WTC11 (cell line): Measurements from ENCODE around the gene RBM4. TPM values are rescaled to one million over a fixed set of nuclear protein-coding genes. Genes with fewer than 3 reads are reported as not detected.
A peak's percentile ranks its signal among the peaks of the same experiment; 100 is the strongest.

Experiments
- ATAC-seq: fragments of 200-7000 bp; cut with Tn5 transposase; 2 replicates; pipeline ENCODE4 v1.10.0; 2021; ENCODE audit warnings: mild to moderate bottlenecking, moderate library complexity
- CTCF ChIA-PET: fragments of 300-600 bp; sonication (Branson Sonifier 250); formaldehyde crosslinking; loops from one replicate; lab custom pipeline; 2021; ENCODE audit warnings: antibody characterized with exemption; lab: Charles Lee
- POLR2A ChIA-PET: fragments of 350-600 bp; sonication (Branson Sonifier 250); formaldehyde crosslinking; loops from one replicate; lab custom pipeline; 2021; ENCODE audit warnings: antibody characterized with exemption; lab: Charles Lee
- DNase-seq: peaks from one replicate; pipeline ENCODE4 v3.0.0; 2021; ENCODE audit warnings: low spot score
- H3K27ac Mint-ChIP-seq: 2 replicates; pipeline ENCODE4 v1.8.0; 2021; ENCODE audit warnings: mixed read lengths
- H3K27me3 Mint-ChIP-seq: 2 replicates; pipeline ENCODE4 v1.8.0; 2021; ENCODE audit warnings: low read depth, mild to moderate bottlenecking, moderate library complexity, mixed read lengths
- H3K36me3 Mint-ChIP-seq: 2 replicates; pipeline ENCODE4 v1.8.0; 2021; ENCODE audit warnings: mixed read lengths
- H3K4me1 Mint-ChIP-seq: 2 replicates; pipeline ENCODE4 v1.8.0; 2022; ENCODE audit warnings: mixed read lengths
- H3K4me3 Mint-ChIP-seq: 2 replicates; pipeline ENCODE4 v1.8.0; 2021; ENCODE audit warnings: mild to moderate bottlenecking, moderate library complexity, mixed read lengths
- H3K9me3 Mint-ChIP-seq: 2 replicates; pipeline ENCODE4 v1.8.0; 2021; ENCODE audit warnings: mixed read lengths
- CREM ChIP-seq: sonication (generic); formaldehyde crosslinking; IDR thresholded peaks from 2 replicates; pipeline ENCODE4 v1.8.1; 2022; ENCODE audit warnings: mild to moderate bottlenecking, missing genetic modification reagents, moderate library complexity
- ETV6 ChIP-seq: sonication (generic); formaldehyde crosslinking; IDR thresholded peaks from 2 replicates; pipeline ENCODE4 v1.8.1; 2022; ENCODE audit warnings: mild to moderate bottlenecking, missing genetic modification reagents
- FOXP1 ChIP-seq: sonication (generic); formaldehyde crosslinking; IDR thresholded peaks from 2 replicates; pipeline ENCODE4 v1.8.0; 2022; ENCODE audit warnings: missing genetic modification reagents, mild to moderate bottlenecking, moderate library complexity, borderline replicate concordance
- HMGA2 ChIP-seq: fragments of 250-450 bp; sonication (Bioruptor Pico); IDR thresholded peaks from 2 replicates; pipeline ENCODE4 v1.4.0; 2021; ENCODE audit warnings: mild to moderate bottlenecking, moderate library complexity
- HMGXB4 ChIP-seq: sonication (generic); formaldehyde crosslinking; IDR thresholded peaks from 2 replicates; pipeline ENCODE4 v1.8.1; 2023; ENCODE audit warnings: mild to moderate bottlenecking, moderate library complexity, missing genetic modification reagents
- NFE2L1 ChIP-seq: sonication (generic); formaldehyde crosslinking; IDR thresholded peaks from 2 replicates; pipeline ENCODE4 v1.8.1; 2023; ENCODE audit warnings: missing genetic modification reagents
- NR3C1 ChIP-seq: sonication (generic); formaldehyde crosslinking; conservative IDR thresholded peaks from 2 replicates; pipeline ENCODE4 v1.8.1; 2023; ENCODE audit warnings: low read depth, mild to moderate bottlenecking, missing genetic modification reagents
- TEAD1 ChIP-seq: sonication (generic); formaldehyde crosslinking; IDR thresholded peaks from 2 replicates; pipeline ENCODE4 v1.8.0; 2022; ENCODE audit warnings: mild to moderate bottlenecking, missing genetic modification reagents
- TP53 ChIP-seq: sonication (generic); formaldehyde crosslinking; IDR thresholded peaks from 2 replicates; pipeline ENCODE4 v1.8.1; 2023; ENCODE audit warnings: mild to moderate bottlenecking, missing genetic modification reagents
- ZNF232 ChIP-seq: sonication (generic); formaldehyde crosslinking; IDR thresholded peaks from 2 replicates; pipeline ENCODE4 v1.8.0; 2022; ENCODE audit warnings: mild to moderate bottlenecking, missing genetic modification reagents
- ZNF263 ChIP-seq: sonication (generic); formaldehyde crosslinking; IDR thresholded peaks from 2 replicates; pipeline ENCODE4 v1.8.1; 2022; ENCODE audit warnings: low read depth, mild to moderate bottlenecking, moderate library complexity, missing genetic modification reagents
- ZNF396 ChIP-seq: fragments of 250-450 bp; sonication (Bioruptor Pico); IDR thresholded peaks from 2 replicates; pipeline ENCODE4 v1.8.0; 2021; ENCODE audit warnings: mild to moderate bottlenecking, moderate library complexity, borderline replicate concordance
- ZNF512 ChIP-seq: sonication (generic); formaldehyde crosslinking; IDR thresholded peaks from 2 replicates; pipeline ENCODE4 v1.8.1; 2022; ENCODE audit warnings: missing genetic modification reagents, borderline replicate concordance
- ZNF671 ChIP-seq: fragments of 250-450 bp; sonication (Bioruptor Pico); IDR thresholded peaks from 2 replicates; pipeline ENCODE4 v1.8.0; 2021; ENCODE audit warnings: mild to moderate bottlenecking
- total RNA-seq: library from RNA; stranded (reverse); gene quantifications from 3 replicates; pipeline ENCODE4 v1.2.3, GENCODE V29; 2021
- TF ChIP-seq, protein P1 (sequence below): sonication (generic); formaldehyde crosslinking; IDR thresholded peaks from 2 replicates; pipeline ENCODE4 v1.8.0; 2022; ENCODE audit warnings: mild to moderate bottlenecking, missing genetic modification reagents
- TF ChIP-seq, protein P2 (sequence below): sonication (generic); formaldehyde crosslinking; IDR thresholded peaks from 2 replicates; pipeline ENCODE4 v1.8.1; 2022; ENCODE audit warnings: mild to moderate bottlenecking, moderate library complexity, missing genetic modification reagents
- TF ChIP-seq, protein P3 (sequence below): sonication (generic); formaldehyde crosslinking; IDR thresholded peaks from 2 replicates; pipeline ENCODE4 v1.8.0; 2022; ENCODE audit warnings: missing genetic modification reagents
- TF ChIP-seq, protein P4 (sequence below): sonication (generic); formaldehyde crosslinking; IDR thresholded peaks from 2 replicates; pipeline ENCODE4 v1.8.0; 2022; ENCODE audit warnings: mild to moderate bottlenecking, missing genetic modification reagents
- TF ChIP-seq, protein P5 (sequence below): sonication (generic); formaldehyde crosslinking; IDR thresholded peaks from 2 replicates; pipeline ENCODE4 v1.8.1; 2023; ENCODE audit warnings: mild to moderate bottlenecking, missing genetic modification reagents

The RBM4 gene
- total RNA-seq, 1 experiment from 2014 or later = 144 TPM

- TF ChIP-seq TP53 (CRISPR knock-in tag) = no peak; the same call in 1 of the 2 replicates
- peak; percentile 68 for TF ChIP-seq TEAD1 (CRISPR knock-in tag)
Observed at GRCh38 chr11:66677599-66678375, 39.3 kb downstream of the RBM4 start, which contains the start of gene RBM4B (continued).

GRCh38 chr11:66680966-66681645 is 42.6 kb downstream of the RBM4 start:
- no peaks in the 10 kb centered on the region for H3K27me3 Mint-ChIP-seq
- ChIA-PET POLR2A (no interaction called here), CTCF (interaction anchor here (1.3 kb wide), 1 partner anchor 190 kb away, joined by 4 read pairs; no protein-coding TSS in a partner anchor)
- H3K9me3 Mint-ChIP-seq = no peaks in the 10 kb centered on the region
- no peak for DNase-seq
- peaks cover 13% of the 10 kb centered on the region for H3K36me3 Mint-ChIP-seq
- no peak for ATAC-seq
- H3K27ac Mint-ChIP-seq = no peak overlapping the region
- H3K4me1 Mint-ChIP-seq = peaks cover 18% of the 10 kb centered on the region
- TF ChIP-seq, protein P1, sequence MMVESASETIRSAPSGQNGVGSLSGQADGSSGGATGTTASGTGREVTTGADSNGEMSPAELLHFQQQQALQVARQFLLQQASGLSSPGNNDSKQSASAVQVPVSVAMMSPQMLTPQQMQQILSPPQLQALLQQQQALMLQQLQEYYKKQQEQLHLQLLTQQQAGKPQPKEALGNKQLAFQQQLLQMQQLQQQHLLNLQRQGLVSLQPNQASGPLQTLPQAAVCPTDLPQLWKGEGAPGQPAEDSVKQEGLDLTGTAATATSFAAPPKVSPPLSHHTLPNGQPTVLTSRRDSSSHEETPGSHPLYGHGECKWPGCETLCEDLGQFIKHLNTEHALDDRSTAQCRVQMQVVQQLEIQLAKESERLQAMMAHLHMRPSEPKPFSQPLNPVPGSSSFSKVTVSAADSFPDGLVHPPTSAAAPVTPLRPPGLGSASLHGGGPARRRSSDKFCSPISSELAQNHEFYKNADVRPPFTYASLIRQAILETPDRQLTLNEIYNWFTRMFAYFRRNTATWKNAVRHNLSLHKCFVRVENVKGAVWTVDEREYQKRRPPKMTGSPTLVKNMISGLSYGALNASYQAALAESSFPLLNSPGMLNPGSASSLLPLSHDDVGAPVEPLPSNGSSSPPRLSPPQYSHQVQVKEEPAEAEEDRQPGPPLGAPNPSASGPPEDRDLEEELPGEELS = no peak
- TF ChIP-seq, protein P2, sequence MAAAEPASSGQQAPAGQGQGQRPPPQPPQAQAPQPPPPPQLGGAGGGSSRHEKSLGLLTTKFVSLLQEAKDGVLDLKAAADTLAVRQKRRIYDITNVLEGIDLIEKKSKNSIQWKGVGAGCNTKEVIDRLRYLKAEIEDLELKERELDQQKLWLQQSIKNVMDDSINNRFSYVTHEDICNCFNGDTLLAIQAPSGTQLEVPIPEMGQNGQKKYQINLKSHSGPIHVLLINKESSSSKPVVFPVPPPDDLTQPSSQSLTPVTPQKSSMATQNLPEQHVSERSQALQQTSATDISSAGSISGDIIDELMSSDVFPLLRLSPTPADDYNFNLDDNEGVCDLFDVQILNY (CRISPR knock-in tag) = no peak
- TF ChIP-seq, protein P3, sequence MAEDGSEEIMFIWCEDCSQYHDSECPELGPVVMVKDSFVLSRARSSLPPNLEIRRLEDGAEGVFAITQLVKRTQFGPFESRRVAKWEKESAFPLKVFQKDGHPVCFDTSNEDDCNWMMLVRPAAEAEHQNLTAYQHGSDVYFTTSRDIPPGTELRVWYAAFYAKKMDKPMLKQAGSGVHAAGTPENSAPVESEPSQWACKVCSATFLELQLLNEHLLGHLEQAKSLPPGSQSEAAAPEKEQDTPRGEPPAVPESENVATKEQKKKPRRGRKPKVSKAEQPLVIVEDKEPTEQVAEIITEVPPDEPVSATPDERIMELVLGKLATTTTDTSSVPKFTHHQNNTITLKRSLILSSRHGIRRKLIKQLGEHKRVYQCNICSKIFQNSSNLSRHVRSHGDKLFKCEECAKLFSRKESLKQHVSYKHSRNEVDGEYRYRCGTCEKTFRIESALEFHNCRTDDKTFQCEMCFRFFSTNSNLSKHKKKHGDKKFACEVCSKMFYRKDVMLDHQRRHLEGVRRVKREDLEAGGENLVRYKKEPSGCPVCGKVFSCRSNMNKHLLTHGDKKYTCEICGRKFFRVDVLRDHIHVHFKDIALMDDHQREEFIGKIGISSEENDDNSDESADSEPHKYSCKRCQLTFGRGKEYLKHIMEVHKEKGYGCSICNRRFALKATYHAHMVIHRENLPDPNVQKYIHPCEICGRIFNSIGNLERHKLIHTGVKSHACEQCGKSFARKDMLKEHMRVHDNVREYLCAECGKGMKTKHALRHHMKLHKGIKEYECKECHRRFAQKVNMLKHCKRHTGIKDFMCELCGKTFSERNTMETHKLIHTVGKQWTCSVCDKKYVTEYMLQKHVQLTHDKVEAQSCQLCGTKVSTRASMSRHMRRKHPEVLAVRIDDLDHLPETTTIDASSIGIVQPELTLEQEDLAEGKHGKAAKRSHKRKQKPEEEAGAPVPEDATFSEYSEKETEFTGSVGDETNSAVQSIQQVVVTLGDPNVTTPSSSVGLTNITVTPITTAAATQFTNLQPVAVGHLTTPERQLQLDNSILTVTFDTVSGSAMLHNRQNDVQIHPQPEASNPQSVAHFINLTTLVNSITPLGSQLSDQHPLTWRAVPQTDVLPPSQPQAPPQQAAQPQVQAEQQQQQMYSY (CRISPR knock-in tag) = no peak
- TF ChIP-seq HMGA2 (CRISPR knock-in tag) = no peak
- TF ChIP-seq, all 79 proteins: peak for 0
- H3K4me3 Mint-ChIP-seq = no peak overlapping the region

DNA sequence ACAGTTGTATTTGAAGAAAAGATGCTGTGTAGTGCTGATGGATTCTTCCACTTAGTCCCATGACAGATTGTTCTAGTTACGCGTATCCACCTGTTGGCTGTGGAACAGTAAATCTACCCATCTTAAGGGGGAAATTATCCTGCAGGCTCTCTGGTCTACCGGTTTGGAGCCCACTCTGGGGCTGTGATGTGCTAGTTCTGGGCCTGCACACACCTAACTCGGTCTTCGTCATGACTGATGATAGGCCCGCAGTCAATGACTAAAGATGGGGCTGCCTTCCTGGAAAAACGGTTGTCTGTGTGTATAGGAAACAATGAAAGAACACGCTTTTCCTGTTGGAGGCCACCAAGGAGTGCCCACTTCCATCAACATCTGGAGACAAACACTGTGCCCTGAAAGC is 45.4 kb downstream of the RBM4 start:
- no peak overlapping the region for H3K27ac Mint-ChIP-seq
- no peak for DNase-seq
- H3K27me3 Mint-ChIP-seq = no peaks in the 10 kb centered on the region
- ChIA-PET POLR2A (no interaction called here), CTCF (interaction anchor here (0.7 kb wide), 1 partner anchor 11 kb away, joined by 3 read pairs; no protein-coding TSS in a partner anchor)
- H3K4me3 Mint-ChIP-seq = no peak overlapping the region
- no peaks in the 10 kb centered on the region for H3K9me3 Mint-ChIP-seq
- peaks cover 4% of the 10 kb centered on the region; the same call in 1 of the 2 replicates for H3K36me3 Mint-ChIP-seq
- H3K4me1 Mint-ChIP-seq = peaks cover 5% of the 10 kb centered on the region
- ATAC-seq = no peak
- TF ChIP-seq HMGXB4 = no peak
- TF ChIP-seq ZNF263 (CRISPR knock-in tag) = no peak
- TF ChIP-seq ZNF671 = no peak
- no peak for TF ChIP-seq FOXP1 (CRISPR knock-in tag)
- no peak for TF ChIP-seq CREM (CRISPR knock-in tag)
- TF ChIP-seq ZNF396 (CRISPR knock-in tag) = no peak
- no peak for TF ChIP-seq TEAD1 (CRISPR knock-in tag)
- TF ChIP-seq, protein P4, sequence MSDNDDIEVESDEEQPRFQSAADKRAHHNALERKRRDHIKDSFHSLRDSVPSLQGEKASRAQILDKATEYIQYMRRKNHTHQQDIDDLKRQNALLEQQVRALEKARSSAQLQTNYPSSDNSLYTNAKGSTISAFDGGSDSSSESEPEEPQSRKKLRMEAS (CRISPR knock-in tag) = no peak
- TF ChIP-seq, protein P5, sequence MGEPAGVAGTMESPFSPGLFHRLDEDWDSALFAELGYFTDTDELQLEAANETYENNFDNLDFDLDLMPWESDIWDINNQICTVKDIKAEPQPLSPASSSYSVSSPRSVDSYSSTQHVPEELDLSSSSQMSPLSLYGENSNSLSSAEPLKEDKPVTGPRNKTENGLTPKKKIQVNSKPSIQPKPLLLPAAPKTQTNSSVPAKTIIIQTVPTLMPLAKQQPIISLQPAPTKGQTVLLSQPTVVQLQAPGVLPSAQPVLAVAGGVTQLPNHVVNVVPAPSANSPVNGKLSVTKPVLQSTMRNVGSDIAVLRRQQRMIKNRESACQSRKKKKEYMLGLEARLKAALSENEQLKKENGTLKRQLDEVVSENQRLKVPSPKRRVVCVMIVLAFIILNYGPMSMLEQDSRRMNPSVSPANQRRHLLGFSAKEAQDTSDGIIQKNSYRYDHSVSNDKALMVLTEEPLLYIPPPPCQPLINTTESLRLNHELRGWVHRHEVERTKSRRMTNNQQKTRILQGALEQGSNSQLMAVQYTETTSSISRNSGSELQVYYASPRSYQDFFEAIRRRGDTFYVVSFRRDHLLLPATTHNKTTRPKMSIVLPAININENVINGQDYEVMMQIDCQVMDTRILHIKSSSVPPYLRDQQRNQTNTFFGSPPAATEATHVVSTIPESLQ (CRISPR knock-in tag) = no peak
- no peak for TF ChIP-seq NFE2L1 (CRISPR knock-in tag)
- no peak for TF ChIP-seq ZNF512 (CRISPR knock-in tag)
- TF ChIP-seq ETV6 (CRISPR knock-in tag) = no peak
- no peak for TF ChIP-seq NR3C1 (CRISPR knock-in tag)
- TF ChIP-seq ZNF232 = no peak
